Posterior vena cava (tissue), 2 donors: ENCODE data around the gene RBM23. TPM values are rescaled to one million over a fixed set of nuclear protein-coding genes. Genes with fewer than 3 reads are reported as not detected.
"Not testable (repeated sequence)": the region's sequence is repeated elsewhere in the genome, so short reads cannot be mapped to it uniquely, and the experiment has no call there.

ENCODE experiments used
- DNase-seq: peaks from one replicate; pipeline ENCODE4 v3.0.0-alpha.2; 2020; ENCODE audit warnings: low spot score
- intact Hi-C, 2 donors: fragments of 100-400 bp; cut with DNase I; formaldehyde crosslinking; loops; one replicate each; pipeline versions ENCODE4 v1.14.1 to v1.14.2; 2022 to 2023
- total RNA-seq, 2 donors: library from RNA; stranded (reverse); fragmentation: NEBNext Ultra II Directional; extraction: Animal tissue kit (Norgen Biotek cat#: 25700); gene quantifications; one replicate each; pipeline ENCODE4 v1.2.1, GENCODE V29; 2021
- donor health status: DM: yes; HTN: yes; CAD: no.
- donor health status: DM: yes; HTN: yes; CAD: no.

The RBM23 gene
- total RNA-seq, 2 donors from 2014 or later, result 53.8 to 62.2 TPM

GRCh38 chr14:22872833-22873520 is 46.0 kb downstream of the RBM23 start:
- intact Hi-C loops, result loop anchor here in 1 of 2 donors (5.0 kb wide), 1 partner anchor 449 kb away; the partner anchor contains the start of gene PABPN1
- DNase-seq, result no peak

- intact Hi-C loops, result loop anchor here in 1 of 2 donors (5.0 kb wide), 1 partner anchor 450 kb away; the partner anchor contains the start of gene PABPN1
- peak; percentile 93 for DNase-seq
Measured at GRCh38 chr14:22872033-22872832, 46.7 kb downstream of the RBM23 start.

GRCh38 chr14:22871224-22872032 is 47.5 kb downstream of the RBM23 start, which contains the start of gene LRP10:
LRP10 (plus strand) TSS chr14:22871740; CDS start chr14:22872304, 564 bp downstream.
- intact Hi-C loops, result loop anchor here in 1 of 2 donors (5.0 kb wide), 1 partner anchor 451 kb away; the partner anchor contains the start of gene PABPN1
- DNase-seq, result peak; percentile 96

- no peak for DNase-seq
- intact Hi-C loops, result loop anchor here in 1 of 2 donors (5.0 kb wide), 1 partner anchor 451 kb away; the partner anchor contains the start of gene PABPN1
Measured at GRCh38 chr14:22870811-22871223, 48.1 kb downstream of the RBM23 start.

GRCh38 chr14:22866874-22867273 is 52.1 kb downstream of the RBM23 start:
- intact Hi-C loops, result no loop called here
- DNase-seq, result no peak

GRCh38 chr14:22865424-22866405 is 53.2 kb downstream of the RBM23 start:
- intact Hi-C loops, result no loop called here
- peak; percentile 61 for DNase-seq

GRCh38 chr14:22864979-22865378 is 54.0 kb downstream of the RBM23 start:
- intact Hi-C loops, result no loop called here
- DNase-seq, result peak; percentile 9

- intact Hi-C loops, result no loop called here
- no peak for DNase-seq
Measured at GRCh38 chr14:22861651-22862050, 57.3 kb downstream of the RBM23 start.

- peak; percentile 11 for DNase-seq
- intact Hi-C loops, result not testable (repeated sequence)
Measured at GRCh38 chr14:22860377-22860776, 58.6 kb downstream of the RBM23 start.

- intact Hi-C loops, result loop anchor here in 1 of 2 donors (10.0 kb wide), 1 partner anchor 202 kb away; no protein-coding TSS in a partner anchor
- DNase-seq, result no peak
Measured at GRCh38 chr14:22856428-22856827, 62.5 kb downstream of the RBM23 start.

- intact Hi-C loops, result loop anchor here in 1 of 2 donors (10.0 kb wide), 1 partner anchor 200 kb away; no protein-coding TSS in a partner anchor
- peak; percentile 28 for DNase-seq
Measured at GRCh38 chr14:22854963-22855724, 63.8 kb downstream of the RBM23 start.

GRCh38 chr14:22854296-22854695 is 64.7 kb downstream of the RBM23 start:
- peak; percentile 64 for DNase-seq
- intact Hi-C loops, result loop anchor here in 1 of 2 donors (10.0 kb wide), 1 partner anchor 199 kb away; no protein-coding TSS in a partner anchor

- intact Hi-C loops, result loop anchor here in 1 of 2 donors (2.0 to 10.0 kb wide), 3 partner anchors 30 to 296 kb away; no protein-coding TSS in a partner anchor
- DNase-seq, result peak; percentile 96
Measured at GRCh38 chr14:22852940-22853767, 65.8 kb downstream of the RBM23 start.

GRCh38 chr14:22852599-22852939 is 66.4 kb downstream of the RBM23 start:
- intact Hi-C loops, result loop anchor here in 1 of 2 donors (2.0 to 10.0 kb wide), 3 partner anchors 30 to 296 kb away; no protein-coding TSS in a partner anchor
- DNase-seq, result no peak

GRCh38 chr14:22852178-22852577 is 66.8 kb downstream of the RBM23 start:
- DNase-seq, result peak; percentile 54
- intact Hi-C loops, result loop anchor here in 1 of 2 donors (2.0 to 10.0 kb wide), 3 partner anchors 29 to 295 kb away; no protein-coding TSS in a partner anchor
